Vagina (tissue), 2 donors: ENCODE results near the gene PIAS1.

Experiments used
- CTCF ChIP-seq, 3 experiments: fragments of 450-650 bp in 2 of 3; fragments of 200-600 bp in 1 of 3; sonication (generic) in 1 of 3; IDR thresholded peaks; one replicate each; pipeline ENCODE4 v1.5.1; 2017 to 2019; ENCODE audit warnings: antibody characterized with exemption in 3 of 3, mild to moderate bottlenecking in 2 of 3, moderate library complexity in 2 of 3
- POLR2A ChIP-seq, 2 donors: fragments of 450-650 bp; IDR thresholded peaks; one replicate each; pipeline ENCODE4 v1.6.1; 2017; ENCODE audit warnings: antibody characterized with exemption in 2 of 2, mild to moderate bottlenecking in 2 of 2, moderate library complexity in 2 of 2
- POLR2AphosphoS5 ChIP-seq, 2 donors: sonication (generic); formaldehyde crosslinking; IDR thresholded peaks; one replicate each; pipeline ENCODE4 v1.9.0; 2017; ENCODE audit warnings: antibody characterized with exemption in 2 of 2, mild to moderate bottlenecking in 2 of 2, low read depth in 1 of 2; ENCODE audit not compliant: insufficient read depth in 1 of 2

DNA sequence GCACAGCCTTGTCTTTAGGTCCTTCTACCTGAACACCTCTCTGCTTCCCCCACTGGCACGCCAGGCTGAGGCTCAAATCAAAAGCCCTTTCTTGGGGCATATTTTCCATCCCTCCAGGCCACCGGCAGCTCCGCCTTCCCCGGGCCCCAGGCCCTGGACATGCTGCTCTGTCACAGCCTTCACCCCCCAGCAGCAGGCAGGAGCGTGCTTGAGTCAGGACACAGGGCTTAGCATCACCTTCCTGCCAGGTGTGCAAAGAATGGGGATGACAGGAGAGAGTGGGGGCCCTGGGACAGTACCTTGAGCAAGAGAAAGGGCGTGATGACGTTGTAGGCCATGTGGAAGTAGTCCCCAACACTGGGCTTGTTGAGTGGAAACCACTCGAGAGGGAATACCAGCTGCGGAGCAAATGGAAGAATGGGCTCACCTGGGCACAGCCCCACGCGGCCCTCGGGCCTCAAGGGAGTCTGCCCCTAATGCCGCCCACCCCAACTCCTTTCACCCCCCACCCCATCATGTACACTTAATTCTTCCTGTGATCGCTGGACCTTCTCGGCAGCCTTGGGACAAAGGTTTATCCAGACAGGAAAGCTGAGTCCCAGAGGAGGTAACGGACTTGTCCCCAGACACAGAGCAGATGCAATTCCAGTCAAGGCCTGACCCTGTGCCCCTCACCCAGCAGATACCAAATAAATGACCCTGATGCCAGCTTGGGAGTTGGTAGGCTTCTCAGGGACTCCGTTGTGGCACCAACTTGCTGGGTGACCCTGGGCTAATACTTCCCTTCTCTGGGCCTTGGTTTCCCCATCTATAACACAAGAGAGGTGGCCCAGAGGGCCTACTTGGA lies 160.1 kb downstream of the PIAS1 start:
- TF ChIP-seq CTCF (IDR thresholded peaks at IDR 0.05) (no peak), POLR2A (IDR thresholded peaks at IDR 0.05) (no peak), POLR2AphosphoS5 (IDR thresholded peaks at IDR 0.05; ENCODE audit: insufficient read depth in 1 of 2, low read depth in 1 of 2) (no peak)
